ENCODE measurements around the gene AP5B1. TPM values are rescaled to one million over a fixed set of nuclear protein-coding genes. Genes with fewer than 3 reads are reported as not detected.
A peak's percentile ranks its signal among the peaks of the same experiment; 100 is the strongest.

AP5B1 gene, protein sequence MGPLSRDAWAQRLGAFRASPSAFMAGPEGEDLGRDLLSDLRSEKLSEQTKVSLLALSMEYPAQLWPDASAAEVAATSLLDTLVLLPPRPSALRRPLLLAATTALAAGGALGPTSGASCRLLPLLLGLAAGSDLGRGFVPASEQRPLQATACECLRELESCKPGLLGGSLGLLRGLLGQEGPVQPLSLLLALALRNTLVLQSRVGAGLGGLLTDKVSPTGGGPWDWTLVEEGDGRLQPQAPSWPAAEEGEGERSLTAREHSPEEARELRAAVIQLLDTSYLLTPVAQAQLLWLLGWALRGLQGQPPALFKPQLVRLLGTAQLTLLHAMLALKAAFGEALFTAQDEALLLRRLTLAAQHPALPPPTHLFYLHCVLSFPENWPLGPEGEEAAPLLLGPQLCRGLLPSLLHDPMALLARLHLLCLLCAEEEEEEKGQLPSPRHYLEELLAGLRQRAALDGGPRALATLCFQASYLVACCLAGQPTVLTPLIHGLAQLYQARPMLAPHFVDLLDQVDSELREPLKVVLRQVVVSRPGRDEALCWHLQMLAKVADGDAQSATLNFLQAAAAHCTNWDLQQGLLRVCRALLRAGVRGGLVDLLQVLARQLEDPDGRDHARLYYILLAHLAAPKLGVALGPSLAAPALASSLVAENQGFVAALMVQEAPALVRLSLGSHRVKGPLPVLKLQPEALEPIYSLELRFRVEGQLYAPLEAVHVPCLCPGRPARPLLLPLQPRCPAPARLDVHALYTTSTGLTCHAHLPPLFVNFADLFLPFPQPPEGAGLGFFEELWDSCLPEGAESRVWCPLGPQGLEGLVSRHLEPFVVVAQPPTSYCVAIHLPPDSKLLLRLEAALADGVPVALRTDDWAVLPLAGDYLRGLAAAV
- 10 to 100 TPM; 21.7 to 22.4 TPM for total RNA-seq
- long read RNA-seq, full-length matches to known transcripts = 8 of 92 reads
- long read RNA-seq, partial matches to known transcripts = 0 of 92 reads
- long read RNA-seq, other reads (novel, unspliced or antisense) = 84 of 92 reads

- ATAC-seq (peak; percentile 79), DNase-seq (peak; percentile 58 to 78)
- intact Hi-C loops (cut with DNase I, micrococcal nuclease) = no loop called here
Observed at GRCh38 chr11:65780770-65781151, at the start of gene AP5B1. AP5B1 (minus strand) TSS chr11:65780976; CDS start chr11:65780591, 385 bp downstream.

DNA sequence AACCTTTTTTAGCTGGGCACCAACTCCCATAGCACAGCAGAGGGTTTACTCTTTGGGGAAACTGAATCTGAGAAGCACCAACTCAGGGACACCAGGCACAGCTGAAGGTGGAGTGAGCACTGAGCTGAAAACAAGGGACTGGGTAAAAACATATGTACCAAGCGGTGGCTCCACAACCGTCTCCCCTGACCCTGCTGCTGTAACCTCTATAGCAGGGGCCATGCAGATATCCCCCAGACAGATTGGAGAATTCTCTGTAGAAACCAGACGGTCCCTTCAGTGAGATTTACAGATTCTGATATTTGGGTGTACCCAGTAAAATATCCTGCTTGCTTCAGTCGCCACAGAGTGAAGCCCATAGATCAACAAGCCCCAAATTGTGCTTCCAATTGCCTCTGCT lies 48.7 kb upstream of the AP5B1 start:
- intact Hi-C loops (cut with DNase I, micrococcal nuclease) = no loop called here
- ATAC-seq = no peak

DNA sequence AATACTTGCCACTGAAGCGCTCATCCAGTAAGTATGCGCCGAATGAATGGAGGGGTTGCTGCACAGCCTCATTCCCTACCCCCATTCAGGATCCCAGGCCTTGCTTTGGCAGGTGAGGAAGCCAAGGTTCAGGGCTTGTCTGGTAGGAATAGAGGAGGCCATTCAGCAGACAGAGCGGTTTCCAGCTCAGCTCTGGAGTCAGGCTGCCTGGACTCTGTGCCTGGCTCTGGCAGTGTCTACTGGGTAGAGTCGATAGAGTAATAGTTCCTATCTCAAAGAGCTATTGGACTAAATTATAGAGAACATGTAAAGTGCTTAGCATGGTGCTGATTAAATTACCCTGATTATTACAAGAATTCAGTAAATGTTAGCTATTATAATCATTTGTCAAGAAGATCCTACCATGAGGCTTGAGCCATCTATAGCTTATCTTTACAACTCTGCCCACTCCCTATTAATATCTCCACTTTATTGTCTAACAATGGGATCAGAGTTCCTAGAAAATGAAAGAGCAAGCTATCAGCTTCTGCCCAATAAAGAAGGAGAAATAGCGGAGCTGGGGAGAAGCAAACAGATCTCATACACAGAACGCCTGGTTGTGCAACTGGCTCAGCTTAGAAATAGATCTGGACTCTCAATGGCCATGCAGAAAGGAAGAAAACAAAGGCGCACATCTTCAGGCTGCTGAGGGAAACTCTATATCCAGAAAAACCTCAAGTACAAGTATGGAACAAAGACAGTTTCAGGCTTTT lies 46.4 kb upstream of the AP5B1 start:
- DNase-seq = no peak
- peak; percentile 46 for ATAC-seq
- intact Hi-C loops (cut with DNase I, micrococcal nuclease) = no loop called here

More for the DNA sequence above, 48.7 kb upstream of the AP5B1 start:
- DNase-seq = no peak

DNA sequence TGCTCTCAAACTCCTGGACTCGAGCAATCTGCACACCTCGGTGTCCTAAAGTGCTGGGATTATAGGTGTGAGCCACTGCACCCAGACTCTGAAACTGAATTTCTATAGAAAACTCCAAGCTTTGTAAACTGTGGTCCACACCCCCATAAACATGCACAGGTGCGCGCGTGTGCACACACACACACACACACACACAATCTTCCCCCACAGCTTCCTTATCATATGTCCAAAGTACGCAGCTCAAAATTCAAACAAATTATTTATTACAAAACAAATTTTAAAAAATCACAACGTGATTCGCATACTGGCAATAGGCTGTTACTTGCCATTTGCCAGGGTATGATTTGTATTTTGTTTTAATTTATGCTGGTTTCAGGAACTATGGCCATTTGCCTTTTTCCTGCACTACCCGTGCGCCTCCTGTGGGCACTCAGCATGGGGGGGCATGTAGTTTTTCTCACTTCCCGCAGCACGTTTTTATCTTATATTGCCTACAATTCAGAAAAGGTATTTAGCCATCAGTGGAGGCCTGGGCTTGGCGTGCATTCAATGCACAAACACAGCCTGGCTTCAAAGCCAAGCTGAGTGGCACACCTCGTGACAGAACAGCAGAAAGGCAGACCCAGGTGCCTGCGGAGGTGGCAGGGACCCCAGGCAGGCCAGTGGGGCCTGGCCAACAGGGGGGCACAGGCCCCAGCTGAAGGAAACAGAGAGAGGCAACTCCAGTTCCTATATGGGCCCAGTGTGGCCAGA lies 42.2 kb upstream of the AP5B1 start:
- ATAC-seq (peak; percentile 56), DNase-seq (peak; percentile 57 to 66)
- intact Hi-C loops (cut with DNase I, micrococcal nuclease) = no loop called here

- intact Hi-C loops (cut with DNase I, micrococcal nuclease) = no loop called here
Observed at GRCh38 chr11:65821107-65821506, 40.3 kb upstream of the AP5B1 start.

GRCh38 chr11:65817835-65818680 lies 37.3 kb upstream of the AP5B1 start:
- intact Hi-C loops (cut with DNase I, micrococcal nuclease) = loop anchor here in 1 of 2 donors (5.0 kb wide), 2 partner anchors 41 to 106 kb away; partner anchors contain the start of gene KAT5
- ATAC-seq = peak; percentile 75
- DNase-seq = peak; percentile 90 to 100

More at GRCh38 chr11:65821107-65821506, 40.3 kb upstream of the AP5B1 start:
- ATAC-seq = peak; percentile 75
- DNase-seq = peak; percentile 64 to 85

DNA sequence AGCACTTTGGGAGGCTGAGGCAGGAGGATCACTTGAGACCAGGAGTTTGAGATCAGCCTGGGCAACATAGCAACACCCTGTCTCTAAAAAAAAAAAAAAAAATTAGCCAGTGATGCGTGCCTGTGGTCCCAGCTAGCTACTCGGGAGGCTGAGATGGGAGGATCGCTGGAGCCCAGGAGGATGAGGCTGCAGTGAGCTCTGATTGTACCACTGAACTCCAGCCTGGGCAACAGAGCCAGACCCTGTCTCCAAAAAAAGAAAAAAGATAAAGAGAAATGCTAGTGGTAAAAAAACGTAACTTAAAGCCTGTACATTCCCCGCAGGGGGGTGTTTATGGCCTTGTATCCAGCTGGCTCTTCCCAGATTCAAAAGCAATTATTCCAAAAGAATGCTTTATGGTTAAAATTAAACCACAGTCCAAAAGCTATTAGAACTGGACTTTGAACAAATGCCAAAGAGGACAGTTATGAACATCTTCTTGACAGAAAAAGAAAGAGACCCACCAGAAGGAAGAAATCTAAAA lies 36.6 kb upstream of the AP5B1 start:
- ATAC-seq = no peak
- no peak for DNase-seq
- intact Hi-C loops (cut with DNase I, micrococcal nuclease) = loop anchor here in 1 of 2 donors (5.0 kb wide), 2 partner anchors 40 to 105 kb away; partner anchors contain the start of gene KAT5

DNA sequence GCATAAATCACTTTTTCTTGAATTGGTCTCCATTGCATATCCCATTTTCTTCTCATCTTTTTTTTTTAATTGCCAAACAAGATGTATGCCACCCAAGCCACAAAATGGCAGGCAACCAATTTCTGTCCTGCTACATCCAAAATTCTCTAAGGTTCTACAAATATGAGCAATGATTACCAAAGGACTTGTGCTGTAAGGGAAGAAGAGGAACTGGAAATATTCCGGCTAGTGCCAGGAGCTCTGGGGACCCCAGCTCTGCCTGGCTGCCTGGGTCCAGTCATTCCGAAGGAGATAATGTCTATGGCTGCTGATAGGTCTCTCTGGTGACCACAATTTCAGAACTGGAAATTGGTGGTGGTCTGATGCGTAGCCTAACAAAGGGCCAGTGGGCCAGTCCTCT lies 35.9 kb upstream of the AP5B1 start:
- no peak for ATAC-seq
- DNase-seq = no peak
- intact Hi-C loops (cut with DNase I, micrococcal nuclease) = loop anchor here in 1 of 2 donors (5.0 kb wide), 2 partner anchors 39 to 104 kb away; partner anchors contain the start of gene KAT5

GRCh38 chr11:65814986-65815565 lies 34.3 kb upstream of the AP5B1 start:
- no peak for DNase-seq
- no peak for ATAC-seq
- intact Hi-C loops (cut with DNase I, micrococcal nuclease) = loop anchor here in 1 of 2 donors (5.0 kb wide), 2 partner anchors 38 to 103 kb away; partner anchors contain the start of gene KAT5

DNA sequence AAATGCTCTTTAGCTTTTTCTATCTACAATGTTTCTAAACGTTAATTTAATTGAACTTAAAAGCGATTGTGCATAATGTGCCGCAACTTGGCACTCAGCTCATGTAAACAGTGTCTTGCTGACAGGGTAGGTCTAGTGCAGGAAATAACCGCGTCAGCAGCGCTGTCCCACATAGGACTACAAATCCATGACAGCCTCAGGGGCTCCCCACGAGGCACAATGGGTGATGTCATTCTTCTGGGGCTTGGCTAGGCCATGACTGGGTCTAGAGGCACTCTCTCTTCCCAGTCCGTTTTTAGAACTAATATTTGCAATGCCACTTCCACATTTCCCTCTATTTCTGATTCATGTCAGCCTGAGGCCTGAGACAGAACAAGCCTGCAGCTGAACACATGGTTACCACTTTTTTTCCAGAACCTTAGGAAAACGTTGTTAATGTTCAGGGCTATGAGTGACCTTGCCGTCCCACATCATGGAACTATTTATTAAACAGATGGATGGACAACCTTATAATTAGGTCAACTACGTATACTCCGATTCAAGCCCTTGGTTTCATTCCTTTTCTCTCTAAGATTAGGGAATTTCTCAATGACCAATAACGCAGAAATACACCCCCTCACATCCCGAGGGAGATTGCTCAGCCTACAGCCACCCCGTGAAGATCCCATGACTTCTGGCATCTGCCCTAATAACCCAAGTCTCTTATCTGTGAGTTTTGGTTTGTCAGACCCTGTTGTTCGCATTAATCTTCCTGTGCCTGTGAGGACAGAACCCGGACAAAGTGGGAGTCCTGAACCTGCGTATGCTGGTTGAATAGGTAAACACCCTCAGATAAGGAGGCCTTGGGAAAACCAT lies 33.6 kb upstream of the AP5B1 start:
- ATAC-seq (no peak), DNase-seq (no peak)
- intact Hi-C loops (cut with DNase I, micrococcal nuclease) = no loop called here

GRCh38 chr11:65811764-65812475 lies 31.1 kb upstream of the AP5B1 start:
- DNase-seq = no peak
- intact Hi-C loops (cut with DNase I, micrococcal nuclease) = no loop called here
- ATAC-seq = no peak

GRCh38 chr11:65810046-65810868 lies 29.5 kb upstream of the AP5B1 start:
- no peak for DNase-seq
- ATAC-seq = peak; percentile 80
- intact Hi-C loops (cut with DNase I, micrococcal nuclease) = no loop called here

- DNase-seq = no peak
Observed at GRCh38 chr11:65809496-65809895, 28.7 kb upstream of the AP5B1 start.

DNA sequence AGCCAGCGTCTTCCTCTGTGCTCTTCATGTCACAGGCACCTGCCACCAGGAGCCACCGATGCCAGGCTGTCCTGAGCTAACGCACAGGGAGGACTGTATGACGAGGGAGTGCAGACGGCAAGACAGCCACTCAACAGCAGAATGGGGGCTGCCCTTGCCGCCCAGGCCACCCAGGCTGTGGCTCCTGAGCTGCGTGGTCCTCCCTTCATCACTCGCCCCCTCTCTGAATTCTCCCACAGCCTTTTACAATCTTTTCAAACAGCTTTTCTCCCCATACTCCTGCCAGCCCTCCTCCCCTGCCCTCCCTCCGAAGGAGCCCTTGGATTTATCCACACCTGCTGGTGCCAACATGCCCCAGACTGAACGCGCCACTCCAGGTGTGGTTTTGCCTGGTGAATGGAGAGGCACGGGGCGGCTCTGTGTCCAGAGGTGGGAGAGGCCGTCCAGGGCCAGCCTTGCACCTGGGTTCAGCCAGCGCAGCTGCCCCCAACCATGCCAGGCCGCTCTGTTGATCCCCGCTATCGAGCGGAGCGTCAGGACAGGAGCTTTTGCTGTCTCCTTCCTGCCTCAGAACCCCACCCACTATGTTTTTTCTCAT lies 28.1 kb upstream of the AP5B1 start:
- intact Hi-C loops (cut with DNase I, micrococcal nuclease) = no loop called here
- peak; percentile 41 for ATAC-seq
- no peak for DNase-seq

More at GRCh38 chr11:65809496-65809895, 28.7 kb upstream of the AP5B1 start:
- ATAC-seq = no peak
- intact Hi-C loops (cut with DNase I, micrococcal nuclease) = no loop called here

Measured in left colon (tissue), 2 donors.